K562 (cell line): ENCODE measurements around the gene GIMAP6. TPM values are rescaled to one million over a fixed set of nuclear protein-coding genes. Genes with fewer than 3 reads are reported as not detected.

ENCODE experiments used
- ATAC-seq: fragments of 200-7000 bp; cut with Tn5 transposase; 3 replicates; pipeline ENCODE4 v1.9.1; 2020; ENCODE audit warnings: moderate library complexity
- BruUV-seq: library from RNA; stranded (reverse); fragments of 400-500 nt; replicated peaks from 2 replicates; lab custom pipeline; 2021; lab: Mats Ljungman, UMichigan
- CTCF ChIA-PET: fragments of 300-600 bp; formaldehyde crosslinking; extraction: SDS; loops from one replicate; lab custom pipeline; 2021; ENCODE audit warnings: low intra/inter-chr PET ratio; lab: Yijun Ruan, JAX
- POLR2A ChIA-PET: fragments of 300-600, 350-650 bp; sonication (Branson Sonifier 250); formaldehyde crosslinking; extraction: SDS; loops from one replicate; lab custom pipeline; 2021; ENCODE audit warnings: antibody characterized with exemption, inconsistent platforms; lab: Yijun Ruan, JAX
- DNase-seq, 4 experiments: peaks; one replicate each; pipeline versions ENCODE4 v3.0.0 to v3.0.0-alpha.2; 2011 to 2018; ENCODE audit warnings: low spot score in 3 of 4, mixed read lengths in 3 of 4; ENCODE audit errors: extremely low read depth in 1 of 4
- FAIRE-seq: peaks from 2 replicates; lab custom pipeline; 2011; peaks lifted over from hg19 to GRCh38; lab: Jason Lieb, UNC
- H2AFZ ChIP-seq: 2 replicates; pipeline ENCODE4 v1.6.0; 2011; ENCODE audit warnings: low read depth, low read length, control low read depth, inconsistent platforms
- H3K27ac ChIP-seq: fragments of 200-600 bp; 3 replicates; pipeline ENCODE4 v1.8.0; 2011; ENCODE audit warnings: low read depth, mild to moderate bottlenecking, control low read depth, inconsistent platforms, low read length, moderate library complexity, mixed read lengths; ENCODE audit errors: extremely low read depth
- H3K27me3 ChIP-seq, 2 experiments: fragments of 300-600 bp in 1 of 2; 2 replicates in 1 of 2; 3 replicates in 1 of 2; pipeline versions ENCODE4 v1.6.0 to v1.8.0; 2011; ENCODE audit warnings: inconsistent platforms in 2 of 2, low read length in 2 of 2, mild to moderate bottlenecking in 1 of 2, mixed read lengths in 1 of 2, moderate library complexity in 1 of 2; ENCODE audit not compliant: control insufficient read depth in 2 of 2, insufficient read depth in 2 of 2
- H3K36me3 ChIP-seq: fragments of 300-600 bp; 3 replicates; pipeline ENCODE4 v1.8.0; 2011; ENCODE audit warnings: mild to moderate bottlenecking, low read length, inconsistent platforms; ENCODE audit not compliant: control insufficient read depth, insufficient read depth
- H3K4me1 ChIP-seq, 2 experiments: fragments of 200-600 bp in 1 of 2; replicated peaks in 1 of 2; 2 replicates in 1 of 2; 3 replicates in 1 of 2; pipeline versions ENCODE4 v1.5.1 to v1.8.0; 2011; ENCODE audit warnings: inconsistent platforms in 2 of 2, low read length in 2 of 2, mild to moderate bottlenecking in 1 of 2, mixed read lengths in 1 of 2, moderate library complexity in 1 of 2; ENCODE audit not compliant: control insufficient read depth in 2 of 2, insufficient read depth in 2 of 2
- H3K4me2 ChIP-seq: 2 replicates; pipeline ENCODE4 v1.6.1; 2011; ENCODE audit warnings: low read length, control low read depth, inconsistent platforms, mixed read lengths; ENCODE audit not compliant: insufficient read depth
- H3K4me3 ChIP-seq: fragments of 200-600 bp; sonication (generic), shearing (Covaris generic); 2 replicates; pipeline ENCODE4 v1.5.1; 2016; ENCODE audit warnings: control low read depth, inconsistent platforms
- H3K79me2 ChIP-seq: fragments of 200-600 bp; 3 replicates; pipeline ENCODE4 v1.8.0; 2011; ENCODE audit warnings: low read length, inconsistent platforms; ENCODE audit not compliant: control insufficient read depth, insufficient read depth
- H3K9ac ChIP-seq, 2 experiments: 2 replicates each; pipeline versions ENCODE4 v1.6.0 to v1.6.1; 2011; ENCODE audit warnings: low read depth in 2 of 2, low read length in 2 of 2, control low read depth in 1 of 2, inconsistent platforms in 1 of 2, mild to moderate bottlenecking in 1 of 2, mixed read lengths in 1 of 2; ENCODE audit not compliant: insufficient read depth in 1 of 2
- H3K9me1 ChIP-seq: one replicate; pipeline ENCODE4 v1.6.0; 2011; ENCODE audit warnings: inconsistent platforms, mild to moderate bottlenecking, low read length, moderate library complexity; ENCODE audit not compliant: control insufficient read depth, insufficient read depth
- H3K9me3 ChIP-seq: replicated peaks from 2 replicates; pipeline ENCODE4 v1.5.1; 2011; ENCODE audit warnings: low read depth, low read length, inconsistent platforms; ENCODE audit not compliant: control insufficient read depth, insufficient read depth
- H4K20me1 ChIP-seq: replicated peaks from 2 replicates; pipeline ENCODE4 v1.6.1; 2011; ENCODE audit warnings: low read length, inconsistent platforms, mixed read lengths; ENCODE audit not compliant: control insufficient read depth, insufficient read depth
- CBX3 ChIP-seq, 2 experiments: IDR thresholded peaks; 1 replicate in 1 of 2; 2 replicates in 1 of 2; pipeline ENCODE4 v1.6.1; 2012; ENCODE audit warnings: inconsistent platforms in 2 of 2, low read length in 2 of 2, borderline replicate concordance in 1 of 2, control low read depth in 1 of 2
- CEBPB ChIP-seq: fragments of 450-650 bp; IDR thresholded peaks from 2 replicates; pipeline ENCODE4 v1.6.1; 2016; ENCODE audit warnings: missing genetic modification characterization, missing compliant biosample characterization
- EGR1 ChIP-seq: fragments of 450-650 bp; conservative IDR thresholded peaks from 2 replicates; pipeline ENCODE4 v1.6.1; 2017; ENCODE audit warnings: mild to moderate bottlenecking
- EHMT2 ChIP-seq: fragments of 450-650 bp; IDR thresholded peaks from 2 replicates; pipeline ENCODE4 v1.6.1; 2018; ENCODE audit warnings: antibody characterized with exemption
- FOXP1 ChIP-seq: sonication (generic); formaldehyde crosslinking; IDR thresholded peaks from 2 replicates; pipeline ENCODE4 v1.8.0; 2022; ENCODE audit warnings: mild to moderate bottlenecking, missing genetic modification reagents
- MAFF ChIP-seq: IDR thresholded peaks from 2 replicates; pipeline ENCODE4 v1.6.1; 2012; ENCODE audit warnings: low read length, improper control_type of control experiment
- MNT ChIP-seq, 2 experiments: fragments of 450-650 bp; conservative IDR thresholded peaks; 2 replicates each; pipeline ENCODE4 v1.6.1; 2017; ENCODE audit warnings: mild to moderate bottlenecking in 2 of 2, moderate library complexity in 2 of 2
- NCOA6 ChIP-seq: fragments of 450-650 bp; IDR thresholded peaks from 2 replicates; pipeline ENCODE4 v1.6.1; 2017; ENCODE audit warnings: mild to moderate bottlenecking
- NFIC ChIP-seq: fragments of 450-650 bp; IDR thresholded peaks from 2 replicates; pipeline ENCODE4 v1.6.1; 2017; ENCODE audit warnings: mild to moderate bottlenecking, inconsistent platforms
- PRMT5 ChIP-seq: sonication (generic); formaldehyde crosslinking; IDR thresholded peaks from 2 replicates; pipeline ENCODE4 v1.5.0; 2020; ENCODE audit warnings: missing genetic modification reagents
- REST ChIP-seq, 2 experiments: fragments of 450-650 bp; formaldehyde crosslinking in 1 of 2; IDR thresholded peaks; 2 replicates each; pipeline versions ENCODE4 v1.4.0 to v1.6.1; 2014 to 2020; ENCODE audit warnings: mild to moderate bottlenecking in 2 of 2, borderline replicate concordance in 1 of 2, low read depth in 1 of 2
- TFAM ChIP-seq: fragments of 250-450 bp; sonication (Bioruptor Pico); conservative IDR thresholded peaks from 2 replicates; pipeline ENCODE4 v1.5.0; 2021; ENCODE audit warnings: mild to moderate bottlenecking, moderate library complexity
- TGIF2 ChIP-seq: sonication (generic); formaldehyde crosslinking; IDR thresholded peaks from 2 replicates; pipeline ENCODE4 v1.8.1; 2022; ENCODE audit warnings: mild to moderate bottlenecking, missing genetic modification reagents, moderate library complexity
- WGBS: fragments of 100-300 bp; shearing (Covaris generic); methylation state at CpG from one replicate; pipeline ENCODE4 v1.1.6; 2016; ENCODE audit warnings: low coverage, mixed read lengths; ENCODE audit not compliant: insufficient coverage; ENCODE audit errors: missing lambda C conversion rate; 5-methylcytosine and 5-hydroxymethylcytosine counted together
- in situ Hi-C: fragments of 300-500 bp; cut with MboI; formaldehyde crosslinking; loops from 4 replicates; pipeline ENCODE4 v1.15.0; 2018; ENCODE audit warnings: inconsistent platforms, mixed read lengths
- intact Hi-C: fragments of 100-400 bp; cut with micrococcal nuclease; formaldehyde crosslinking; loops from 2 replicates; pipeline ENCODE4 v1.14.2; 2022
- polyA plus RNA-seq, 8 experiments: library from polyadenylated mRNA; depleted of rRNA in 4 of 8; stranded (reverse) in 5 of 8; unstranded in 3 of 8; fragments of >200 nt; fragmentation: Nextera tagmentation in 2 of 8; fragmentation: Illumina TruSeq in 1 of 8; extraction: Ambion mirVana in 2 of 8; extraction: Trizol in 1 of 8; gene quantifications; 2 replicates each; pipeline versions ENCODE4 v1.2.1 to v1.2.3, GENCODE V29; 2011 to 2014; ENCODE audit warnings: inconsistent platforms in 1 of 8, missing spikeins in 1 of 8
- total RNA-seq, 7 experiments: library from RNA; depleted of rRNA in 6 of 7; stranded (reverse); fragments of >200 nt in 6 of 7; fragmentation: Illumina TruSeq in 2 of 7; extraction: Trizol in 2 of 7; gene quantifications; 2 replicates each; pipeline versions ENCODE4 v1.2.1 to v1.2.3, GENCODE V29; 2011 to 2021; ENCODE audit warnings: low replicate concordance in 1 of 7

Gene GIMAP6
- total and polyA plus RNA-seq, 9 of the 15 experiments (the other 6 are each of a cell fraction or from before 2014, with no cell fraction given) = 0.04 to 0.45 (median 0.18) TPM

- TF ChIP-seq MNT (conservative IDR thresholded peaks at IDR 0.05) (no peak), NFIC (no peak)
Observed at GRCh38 chr7:150627959-150628358, 4.2 kb downstream of the GIMAP6 start (continued).

GRCh38 chr7:150626696-150627095 is 5.5 kb downstream of the GIMAP6 start:
- Histone ChIP-seq H3K27me3 (peaks cover 3 to 23% of the 10 kb centered on the region in 2 experiments; a peak in 4 of 5 replicates), H3K4me3 (no peak overlapping the region), H3K9ac (no peak overlapping the region), H3K9me3 (no peaks in the 10 kb centered on the region), H3K79me2 (no peaks in the 10 kb centered on the region), H2AFZ (no peak overlapping the region), H3K27ac (no peak overlapping the region), H3K4me2 (no peak overlapping the region), H3K36me3 (no peaks in the 10 kb centered on the region), H3K9me1 (no peaks in the 10 kb centered on the region), H4K20me1 (no peaks in the 10 kb centered on the region), H3K4me1 (peaks cover 0 to 4% of the 10 kb centered on the region in 2 experiments; a peak in 1 of 5 replicates)
- no peak for DNase-seq
- CTCF ChIA-PET = no interaction called here
- intact Hi-C loops (no loop called here), in situ Hi-C loops (no loop called here)
- BruUV-seq = no TSS peak
- WGBS = 2% methylated on average over 4 of the region's 4 CpGs
- POLR2A ChIA-PET = no interaction called here
- FAIRE-seq = no peak
- ATAC-seq = no peak
- TF ChIP-seq EGR1 (no peak), MAFF (peak; percentile 36; the same call in 1 of the 2 replicates), TFAM (CRISPR knock-in tag) (no peak), CEBPB (tag) (no peak), CBX3 (IDR thresholded peaks at IDR 0.05; ENCODE audit: borderline replicate concordance in 1 of 2, low read length in 2 of 2) (no peak), FOXP1 (CRISPR knock-in tag) (no peak), PRMT5 (CRISPR knock-in tag) (no peak), REST (IDR thresholded peaks at IDR 0.05; ENCODE audit: borderline replicate concordance) (no peak), REST (CRISPR knock-in tag; IDR thresholded peaks at IDR 0.05; ENCODE audit: low read depth) (no peak), TGIF2 (CRISPR knock-in tag) (no peak), EHMT2 (no peak), NCOA6 (no peak)
